ENCODE data around the gene ITGB2.
A peak's percentile ranks its signal among the peaks of the same experiment; 100 is the strongest.
"Not testable (repeated sequence)": the region's sequence is repeated elsewhere in the genome, so short reads cannot be mapped to it uniquely, and the experiment has no call there.

ITGB2 gene

DNA sequence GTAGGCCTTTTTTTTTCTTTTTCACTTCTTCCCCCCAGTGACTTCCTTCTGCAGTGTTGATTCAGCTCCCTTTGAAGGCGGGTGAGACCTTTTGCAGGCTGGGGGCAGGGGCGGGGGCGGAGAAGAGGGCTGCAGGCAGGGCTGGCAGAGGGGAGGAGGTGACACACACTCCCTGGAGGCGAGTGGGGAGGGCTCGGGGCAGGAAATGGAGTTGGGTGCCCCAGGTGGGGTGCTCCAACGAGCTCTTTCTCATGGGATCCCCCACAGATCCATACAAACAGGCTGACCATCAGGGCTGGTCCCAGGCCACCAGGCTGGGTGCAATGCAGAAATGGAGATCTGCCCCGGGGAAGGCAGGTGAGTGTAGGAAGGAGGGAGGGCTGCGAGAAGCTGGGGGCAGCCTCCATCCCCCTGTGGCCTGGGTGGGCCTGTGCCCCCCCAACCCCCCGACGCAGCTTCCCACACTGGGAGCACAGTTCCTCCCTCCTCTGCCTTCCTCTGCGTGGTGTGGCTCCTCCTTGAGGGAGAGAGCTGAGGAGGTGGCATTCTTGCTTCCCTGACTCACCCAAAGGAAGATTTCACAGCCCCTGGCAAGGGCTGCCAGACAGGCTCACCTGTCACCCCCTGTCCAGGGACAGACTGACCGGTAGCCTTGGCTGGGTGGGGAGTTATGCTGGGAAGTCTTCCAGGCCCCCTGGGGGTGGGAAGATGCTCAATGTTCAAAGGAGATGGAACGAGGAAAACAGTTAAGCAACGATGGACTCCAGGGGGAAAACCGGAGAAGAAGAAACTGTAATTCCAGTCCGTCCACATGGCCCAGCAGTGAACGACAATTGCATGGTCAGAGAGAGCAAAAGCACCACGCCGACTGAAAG lies 7.1 kb upstream of the ITGB2 start:
- DNase-seq (ENCODE audit: extremely low read depth in 1 of 2, low read depth in 1 of 2): peak; percentile 77 to 80

DNA sequence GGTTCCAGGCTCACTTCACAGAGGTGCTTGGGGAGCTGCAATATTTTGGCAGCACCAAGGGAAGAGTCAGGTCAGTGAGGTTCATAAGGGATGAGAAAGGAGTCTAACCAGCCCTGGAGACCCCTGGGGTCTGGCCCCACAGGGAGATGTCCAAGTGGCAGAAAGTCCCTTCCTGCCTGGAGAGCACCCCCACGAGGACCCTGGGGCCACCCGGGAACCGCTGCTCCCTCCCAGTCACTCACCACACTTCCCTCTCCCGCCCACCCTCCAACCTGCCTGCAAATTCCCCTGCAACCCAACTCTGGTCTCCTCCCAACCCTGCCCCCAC lies 6.5 kb upstream of the ITGB2 start:
- no peak for DNase-seq (ENCODE audit: extremely low read depth in 1 of 2, low read depth in 1 of 2)

DNA sequence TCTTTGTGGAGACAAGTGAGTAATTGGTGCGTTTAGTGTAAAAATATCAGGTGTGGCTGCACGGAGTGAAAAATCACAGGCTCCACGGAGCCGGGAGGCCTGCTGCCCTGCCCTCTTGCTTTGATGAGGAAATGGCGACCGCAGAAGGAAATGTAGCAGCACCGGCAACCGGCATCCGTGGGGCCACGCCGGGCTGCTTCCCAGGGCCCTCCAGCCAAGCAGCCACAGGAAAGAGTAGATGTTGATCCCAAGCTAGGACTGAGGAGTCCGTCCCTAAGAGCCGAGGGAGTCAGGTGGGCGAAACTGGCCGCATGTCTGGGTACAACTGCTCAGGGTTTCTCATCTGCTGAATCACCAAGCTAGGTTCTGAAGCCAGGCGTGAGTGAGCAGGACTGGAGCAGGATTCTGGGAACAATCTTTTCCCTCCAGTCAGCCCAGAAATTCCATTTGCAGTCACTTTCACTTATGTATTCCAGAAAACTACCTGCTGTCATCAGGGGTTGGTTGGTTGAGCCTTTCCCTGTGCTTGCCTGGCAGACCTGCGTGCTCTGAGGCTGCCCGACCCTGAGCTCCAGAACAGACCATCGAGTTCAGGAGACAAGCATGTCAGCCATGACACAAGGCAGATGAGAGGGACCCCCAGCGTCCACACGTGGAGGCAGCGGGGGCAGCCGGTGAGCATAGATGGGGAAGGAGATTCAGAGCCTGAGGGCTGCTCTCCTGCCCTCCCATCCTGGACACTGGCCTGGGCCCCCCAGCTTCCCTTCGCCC lies 5.8 kb upstream of the ITGB2 start:
- DNase-seq (ENCODE audit: extremely low read depth in 1 of 2, low read depth in 1 of 2): no peak

DNA sequence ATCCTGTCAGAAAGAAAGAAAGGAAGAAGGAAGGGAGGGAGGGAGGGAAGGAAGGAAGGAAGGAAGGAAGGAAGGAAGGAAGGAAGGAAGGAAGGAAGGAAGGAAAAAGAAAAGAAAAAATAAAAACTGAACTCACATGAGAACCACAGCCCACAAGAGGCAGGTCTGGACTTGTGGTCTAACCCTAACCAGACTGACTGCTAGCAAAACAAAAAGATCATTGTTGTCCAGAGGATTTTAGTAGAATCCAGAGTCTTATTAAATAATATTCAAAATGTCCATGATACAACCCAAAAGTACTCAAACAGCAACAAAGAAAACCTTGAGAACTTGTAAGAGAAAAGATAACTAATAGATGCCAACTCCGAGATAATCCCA lies 4.7 kb upstream of the ITGB2 start:
- no peak for DNase-seq (ENCODE audit: extremely low read depth in 1 of 2, low read depth in 1 of 2)

DNA sequence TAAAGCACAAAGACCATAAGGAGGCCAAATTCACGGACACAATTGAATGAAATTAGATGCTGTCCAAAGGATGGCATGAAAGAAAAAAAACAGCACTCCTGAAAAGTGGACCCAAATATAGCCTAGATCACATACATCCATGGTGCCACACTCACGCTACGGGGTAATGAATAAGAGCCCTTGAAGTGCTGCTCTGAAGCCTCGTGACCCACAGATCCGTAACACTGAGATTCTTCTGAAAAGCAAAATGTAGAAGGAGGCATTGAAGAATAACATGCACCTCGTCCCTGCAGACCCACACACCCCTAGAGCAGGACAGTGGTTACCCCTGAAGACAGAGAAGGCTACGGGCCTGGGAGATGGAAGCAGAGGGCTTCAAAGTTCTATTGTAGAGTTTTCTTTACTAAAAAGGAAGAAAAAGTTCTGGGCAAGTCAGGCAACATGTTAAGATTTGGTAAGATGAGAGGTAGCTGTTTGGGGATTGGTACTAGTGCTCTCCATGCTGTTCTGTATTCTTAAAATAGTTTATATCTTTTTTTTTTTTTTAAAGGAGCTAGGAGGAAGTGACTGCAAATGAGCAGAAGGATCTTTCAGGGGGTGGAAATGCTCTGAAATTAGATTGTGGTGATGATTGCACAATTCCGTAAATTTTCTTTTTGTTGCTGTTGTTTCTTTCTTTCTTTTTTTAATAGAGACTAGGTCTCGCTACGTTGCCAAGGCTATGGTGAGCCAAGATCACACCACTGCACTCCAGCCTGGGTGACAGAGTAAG lies 4.1 kb upstream of the ITGB2 start:
- no peak for DNase-seq (ENCODE audit: extremely low read depth in 1 of 2, low read depth in 1 of 2)

DNA sequence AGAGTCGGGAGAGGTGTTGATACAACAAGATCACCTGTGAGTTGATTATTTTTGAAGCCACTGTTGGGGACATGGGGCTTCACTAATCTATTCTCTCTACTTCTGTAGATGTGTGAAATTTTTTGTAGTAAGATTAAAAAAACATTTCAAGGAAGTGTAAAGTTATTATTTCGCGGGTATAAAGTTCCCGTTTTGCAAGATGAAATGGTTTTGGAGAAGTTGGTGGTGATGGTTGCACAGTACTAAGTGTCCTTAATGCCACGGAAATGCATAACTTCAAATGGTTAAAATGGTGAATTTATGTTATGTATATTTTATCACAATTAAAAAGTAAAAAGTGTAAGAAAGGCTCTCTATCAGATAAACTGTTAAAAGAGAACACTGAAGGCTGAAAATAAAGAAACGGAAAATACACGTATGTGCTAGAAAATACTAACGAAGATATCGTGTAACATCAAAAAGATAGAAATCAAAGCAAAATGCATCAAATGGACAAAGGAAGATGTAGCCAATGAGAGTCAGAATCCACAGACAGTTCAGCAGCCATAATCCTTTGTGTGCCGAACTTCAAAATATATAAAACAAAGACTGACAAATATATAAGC lies 2.9 kb upstream of the ITGB2 start:
- DNase-seq (ENCODE audit: extremely low read depth in 1 of 2, low read depth in 1 of 2): no peak

DNA sequence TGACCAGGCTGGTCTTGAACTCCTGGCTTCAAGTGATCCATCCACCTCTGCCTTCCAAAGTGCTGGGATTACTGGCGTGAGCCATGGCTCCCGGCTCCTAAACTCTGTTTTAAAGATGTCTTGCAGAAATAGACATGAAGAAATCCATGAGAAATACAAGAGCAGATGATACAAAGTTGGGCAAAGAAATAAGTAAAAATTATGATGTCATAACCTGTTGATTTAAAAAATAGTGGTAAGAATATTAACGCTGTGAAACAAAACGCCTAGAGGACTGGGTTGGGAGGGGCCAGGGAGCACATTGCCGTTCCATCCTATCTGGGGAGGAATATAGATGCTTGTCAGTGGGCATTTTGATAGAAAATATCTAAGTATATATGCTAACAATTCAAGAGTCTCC lies 1.2 kb upstream of the ITGB2 start:
- DNase-seq (ENCODE audit: extremely low read depth in 1 of 2, low read depth in 1 of 2): no peak

DNA sequence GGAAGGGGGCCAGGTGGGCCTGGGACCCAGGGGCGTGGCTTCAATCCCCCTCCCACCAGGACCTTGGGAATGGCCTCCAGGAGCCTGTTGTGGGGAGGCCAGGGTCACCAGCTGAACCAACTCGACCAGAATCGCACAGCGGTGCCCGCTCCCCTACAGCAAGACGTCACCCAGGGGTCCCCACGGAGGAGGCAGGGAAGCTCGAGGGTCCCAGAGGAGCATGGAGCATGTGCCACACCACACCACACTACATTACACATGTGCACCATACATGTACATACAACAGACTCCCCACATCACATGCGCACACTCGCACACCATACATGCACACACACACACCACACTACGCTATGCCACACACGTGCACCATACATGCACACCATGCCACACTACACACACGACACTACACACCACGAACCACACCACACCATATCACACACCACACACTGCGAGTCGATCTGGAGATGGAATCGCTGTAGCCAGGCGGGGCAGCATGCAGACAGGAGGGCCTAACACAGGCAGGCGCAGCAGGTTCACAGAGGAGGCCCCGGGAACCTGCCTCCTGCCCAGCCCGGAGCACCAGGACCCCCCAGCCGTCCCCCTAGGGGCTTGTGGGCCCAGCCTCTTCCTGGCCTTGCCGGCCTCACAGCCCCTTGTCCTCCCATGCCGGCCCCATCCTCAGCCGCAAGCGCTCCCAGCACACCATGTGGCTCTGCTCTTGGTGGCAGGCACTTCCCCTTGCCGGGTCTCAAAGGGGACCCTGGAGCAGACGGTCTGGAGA lies 596 bp downstream of the ITGB2 start:
- DNase-seq (ENCODE audit: extremely low read depth in 1 of 2, low read depth in 1 of 2): no peak

DNA sequence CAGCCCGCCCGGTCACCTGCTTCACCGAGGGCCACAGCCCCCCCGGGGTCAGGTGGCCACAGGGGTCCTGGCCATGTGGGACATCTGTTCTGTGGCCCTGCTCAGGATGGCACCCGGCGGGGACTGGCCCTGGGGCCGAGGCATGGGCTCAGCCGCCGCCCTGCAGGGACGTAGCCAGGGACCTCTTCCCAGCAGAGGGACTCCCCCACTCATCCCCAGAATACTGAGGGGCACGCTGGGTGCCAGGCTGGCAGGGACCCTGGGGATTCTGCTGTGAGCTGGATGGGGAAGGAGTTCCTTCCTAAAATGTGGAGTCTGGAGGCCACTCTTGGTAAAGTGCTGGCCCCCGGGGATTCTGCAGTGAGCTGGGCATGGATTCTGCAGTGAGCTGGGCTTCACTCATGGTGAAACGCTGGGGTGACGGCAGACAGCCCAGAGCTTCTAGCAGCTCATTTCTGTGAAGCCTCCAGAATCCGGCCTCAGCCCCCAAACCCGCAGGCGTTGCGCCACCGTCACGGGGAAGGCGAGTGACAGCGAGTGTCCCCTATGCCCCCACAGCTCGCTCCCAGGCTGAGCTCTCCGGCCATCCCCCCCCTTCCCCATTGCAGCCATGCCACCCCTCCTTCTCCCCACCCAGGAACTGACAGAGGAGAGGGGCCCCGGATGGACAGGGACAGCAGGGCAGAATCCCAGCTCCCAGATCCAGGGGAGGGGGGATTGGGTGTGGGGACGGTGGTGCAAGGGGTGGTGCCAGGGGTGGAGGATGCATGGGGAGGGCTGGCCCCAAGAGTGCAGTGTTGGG lies 1.4 kb downstream of the ITGB2 start:
- no peak for DNase-seq (ENCODE audit: extremely low read depth in 1 of 2, low read depth in 1 of 2)

DNA sequence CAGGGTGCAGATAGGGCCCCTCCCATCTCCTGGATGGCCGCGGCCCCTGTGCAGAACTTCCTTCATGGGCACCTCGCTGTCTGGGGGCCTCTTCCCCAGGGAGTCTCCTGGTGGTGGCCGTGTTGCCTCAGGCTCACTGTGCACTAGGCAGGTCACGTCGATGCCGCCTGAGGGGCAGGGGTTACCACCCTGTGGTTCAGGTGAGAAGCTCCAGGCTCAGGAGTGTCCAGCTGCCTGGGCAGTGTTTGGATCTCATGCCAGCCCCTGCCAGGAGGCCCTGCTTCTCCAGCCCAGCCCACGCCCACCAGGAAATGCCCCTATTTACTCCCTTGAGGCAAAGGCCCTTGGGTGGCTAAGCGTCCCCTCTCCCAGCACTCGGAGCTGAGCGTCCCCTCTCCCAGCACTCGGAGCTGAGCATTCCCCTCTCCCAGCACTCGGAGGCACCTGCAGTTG lies 2.1 kb downstream of the ITGB2 start:
- no peak for DNase-seq (ENCODE audit: extremely low read depth in 1 of 2, low read depth in 1 of 2)

DNA sequence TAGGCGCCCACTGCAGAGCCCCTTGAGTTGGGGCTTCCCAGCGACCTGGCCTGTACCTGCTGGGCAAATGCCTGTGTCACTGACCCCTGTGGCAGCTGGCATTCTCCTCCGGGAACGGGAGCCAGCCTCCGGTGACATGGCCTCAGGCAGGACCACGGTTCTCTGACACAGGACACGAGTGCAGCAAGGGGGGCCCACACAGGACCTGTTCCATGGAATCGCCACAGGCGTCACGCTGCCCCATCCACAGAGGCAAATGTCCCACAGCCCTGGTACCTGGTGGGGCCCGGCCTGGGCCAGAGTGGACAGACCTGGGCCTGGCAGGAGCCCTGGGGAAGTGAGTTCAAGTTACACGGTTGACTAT lies 2.6 kb downstream of the ITGB2 start:
- DNase-seq (ENCODE audit: extremely low read depth in 1 of 2, low read depth in 1 of 2): no peak

DNA sequence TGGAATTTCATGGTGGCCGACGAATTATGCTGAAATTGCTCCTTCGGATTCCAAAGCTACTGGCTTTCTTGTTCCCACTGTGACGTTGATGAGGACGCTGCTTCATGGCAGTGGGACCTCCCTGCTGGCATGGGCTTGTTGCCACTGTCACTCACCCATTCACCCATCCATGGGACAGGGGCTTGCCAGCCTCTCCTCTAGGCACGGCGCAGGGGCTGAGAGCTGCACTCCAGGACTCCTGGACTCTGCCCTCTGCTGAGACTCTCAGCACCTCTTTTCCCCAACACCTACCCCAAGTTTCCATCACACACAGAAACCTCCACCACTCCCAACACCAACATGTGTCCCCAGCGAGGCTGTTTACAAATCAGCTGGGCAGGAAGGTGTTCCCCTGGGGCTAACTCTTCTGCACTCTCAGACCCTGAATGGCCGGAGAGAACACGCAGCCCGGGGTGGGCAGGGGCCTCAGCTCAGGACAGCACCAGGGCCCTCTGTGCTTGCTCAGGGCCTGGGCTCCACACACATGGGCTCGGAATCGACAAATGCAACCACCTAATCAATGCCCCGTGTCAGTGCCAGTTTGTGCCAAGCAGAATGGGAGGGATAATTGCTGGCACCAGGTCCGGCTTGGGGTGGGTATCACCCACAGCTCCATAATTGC lies 3.1 kb downstream of the ITGB2 start:
- no peak for DNase-seq (ENCODE audit: extremely low read depth in 1 of 2, low read depth in 1 of 2)

DNA sequence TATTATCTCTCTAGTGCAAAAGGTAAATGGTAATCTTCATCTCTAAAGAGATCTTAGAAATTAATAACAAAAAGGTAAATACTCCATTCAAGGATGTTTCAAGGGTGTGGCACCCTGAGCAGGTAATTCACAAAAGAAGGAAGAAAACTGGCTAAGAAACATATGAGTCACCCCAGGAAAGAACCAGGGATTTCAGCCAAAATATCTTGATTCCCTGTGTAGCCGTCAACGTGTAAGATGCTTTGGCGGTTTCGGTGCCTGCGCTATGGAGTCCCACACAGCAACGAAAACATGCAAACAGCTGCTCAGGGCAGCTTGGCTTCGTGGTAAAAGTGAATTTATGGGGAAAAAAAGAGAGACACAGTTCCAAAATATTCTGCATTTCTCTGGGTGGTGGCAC lies 3.7 kb downstream of the ITGB2 start:
- no peak for DNase-seq (ENCODE audit: extremely low read depth in 1 of 2, low read depth in 1 of 2)

DNA sequence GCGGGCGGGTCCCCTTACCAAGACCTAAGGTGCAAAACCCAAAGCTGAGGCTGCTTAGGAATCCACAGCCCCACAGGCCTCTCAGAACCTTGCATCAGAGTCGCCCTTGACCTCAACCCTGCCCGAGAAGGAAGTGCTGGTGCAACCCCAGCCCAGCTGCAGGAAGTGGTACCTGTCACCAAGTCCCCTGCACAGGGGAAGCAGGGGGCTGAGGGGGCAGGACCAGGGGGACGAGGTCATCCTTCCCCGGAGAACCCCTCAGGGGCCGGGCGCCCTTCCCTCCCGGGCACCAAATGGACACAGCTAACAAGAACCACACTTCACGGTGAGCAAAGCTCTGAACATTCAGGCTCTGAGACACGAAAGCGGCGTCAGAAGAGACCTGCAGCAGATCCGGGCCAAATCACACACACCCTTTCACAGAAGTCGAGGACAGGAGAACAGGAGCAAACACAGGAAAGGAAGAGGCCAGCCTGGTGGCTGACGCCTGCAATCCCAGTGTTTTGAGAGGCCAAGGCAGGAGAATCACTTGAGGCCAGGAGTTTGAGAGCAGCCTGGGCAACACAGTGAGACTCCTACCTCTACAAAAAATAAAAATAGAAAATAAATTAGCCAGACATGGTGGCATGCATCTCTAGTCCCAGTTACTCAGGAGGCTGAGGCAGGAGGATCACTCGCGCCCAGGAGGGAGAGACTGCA lies 6.4 kb downstream of the ITGB2 start:
- DNase-seq (ENCODE audit: extremely low read depth in 1 of 2, low read depth in 1 of 2): no peak

DNA sequence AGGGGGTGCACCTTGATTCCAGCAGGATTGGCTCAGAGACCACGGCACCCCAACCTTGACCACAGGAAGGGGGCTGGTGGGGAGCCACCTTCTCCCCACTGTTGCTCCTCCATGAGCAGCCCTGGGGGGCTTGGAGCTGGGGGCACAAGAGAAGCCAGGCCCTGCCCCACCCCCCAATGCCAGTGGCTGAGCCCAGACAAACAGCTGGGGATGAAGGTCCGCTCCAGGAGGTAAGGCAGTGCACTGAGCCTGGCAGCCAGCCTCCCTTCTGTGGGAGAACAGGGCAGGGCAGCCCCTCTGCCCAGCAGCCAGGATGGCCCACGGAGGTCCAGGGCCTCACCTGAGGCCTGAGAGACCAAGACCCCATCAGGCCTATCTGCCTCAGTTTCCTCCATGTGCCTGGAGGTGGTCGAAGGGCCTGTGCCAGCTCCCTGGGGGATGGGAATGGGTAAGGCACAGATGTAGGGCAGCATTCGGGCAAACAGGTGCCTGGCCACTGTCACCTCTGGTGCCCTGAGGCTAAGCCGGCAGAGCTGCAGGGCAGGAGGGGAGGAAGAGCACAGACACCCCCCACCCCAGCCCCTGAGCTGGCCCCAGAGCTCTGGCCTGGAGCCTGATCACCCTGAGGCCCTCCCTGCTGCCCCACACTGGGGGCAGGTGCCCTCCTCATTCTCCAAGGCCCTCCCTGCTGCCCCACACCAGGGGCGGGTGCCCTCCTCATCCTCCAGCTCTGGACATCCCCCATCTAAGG lies 7.1 kb downstream of the ITGB2 start:
- DNase-seq (ENCODE audit: extremely low read depth in 1 of 2, low read depth in 1 of 2): no peak

DNA sequence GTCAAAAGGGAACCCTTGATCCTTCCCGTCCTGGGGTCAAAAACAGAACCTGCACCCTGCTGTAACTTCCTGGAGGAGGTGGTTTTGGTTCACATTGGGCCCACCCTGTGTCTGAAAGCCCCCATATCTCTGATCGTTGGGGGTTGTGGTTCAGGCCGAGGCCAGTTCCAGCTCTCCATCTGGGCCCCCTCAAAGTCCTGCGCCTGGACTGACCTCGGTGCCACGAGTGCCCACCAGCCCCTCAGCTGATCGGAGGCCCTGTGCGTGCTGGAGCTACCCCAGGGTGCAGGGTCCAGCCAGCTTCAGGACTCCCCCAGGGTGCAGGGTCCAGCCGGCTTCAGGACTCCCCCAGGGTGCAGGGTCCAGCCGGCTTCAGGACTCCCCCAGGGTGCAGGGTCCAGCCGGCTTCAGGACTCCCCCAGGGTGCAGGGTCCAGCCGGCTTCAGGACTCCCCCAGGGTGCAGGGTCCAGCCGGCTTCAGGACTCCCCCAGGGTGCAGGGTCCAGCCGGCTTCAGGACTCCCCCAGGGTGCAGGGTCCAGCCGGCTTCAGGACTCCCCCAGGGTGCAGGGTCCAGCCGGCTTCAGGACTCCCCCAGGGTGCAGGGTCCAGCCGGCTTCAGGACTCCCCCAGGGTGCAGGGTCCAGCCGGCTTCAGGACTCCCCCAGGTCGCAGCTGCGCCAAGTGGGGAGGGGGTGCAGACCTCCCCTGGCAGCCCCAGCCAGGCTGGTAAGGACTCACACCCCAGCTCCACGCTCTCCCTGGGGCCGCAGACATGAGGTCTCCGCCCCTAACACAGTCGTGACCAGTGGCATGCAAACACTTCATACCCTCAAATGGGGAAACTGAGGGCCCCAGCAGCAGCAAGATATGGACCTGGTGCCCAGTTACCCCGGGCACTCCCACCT lies 7.9 kb downstream of the ITGB2 start:
- DNase-seq (ENCODE audit: extremely low read depth in 1 of 2, low read depth in 1 of 2): not testable (repeated sequence)

DNA sequence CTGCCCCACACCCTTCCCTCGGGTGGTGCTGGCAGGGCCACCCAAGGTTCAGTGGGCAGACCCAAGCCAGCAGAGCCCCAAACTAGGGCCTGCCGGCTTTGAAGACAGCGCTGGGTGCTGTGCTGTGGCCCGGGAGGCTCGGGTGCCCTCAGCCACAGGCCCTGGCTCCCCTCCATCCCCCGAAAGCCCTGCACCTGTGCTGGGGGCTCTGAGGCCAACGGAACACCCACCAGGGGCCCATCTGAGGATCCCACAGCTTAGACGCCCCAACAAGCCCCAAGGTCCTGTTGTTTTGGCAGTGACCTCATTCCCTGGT lies 8.6 kb downstream of the ITGB2 start:
- no peak for DNase-seq (ENCODE audit: extremely low read depth in 1 of 2, low read depth in 1 of 2)

Measured in activated CD8-positive, alpha-beta memory T cell treated with anti-CD3 and anti-CD28 coated beads for 1 hour (primary cell).